Spleen (tissue), 7 donors: ENCODE measurements around the gene GPR152.
A peak's percentile ranks its signal among the peaks of the same experiment; 100 is the strongest.

Experiments used
- POLR2A ChIP-seq, 3 donors: fragments of 450-650 bp; IDR thresholded peaks; one replicate each; pipeline ENCODE4 v1.5.1; 2017; ENCODE audit warnings: antibody characterized with exemption in 3 of 3, mild to moderate bottlenecking in 1 of 3
- POLR2AphosphoS5 ChIP-seq, 3 donors: sonication (generic); formaldehyde crosslinking; IDR thresholded peaks; one replicate each; pipeline ENCODE4 v1.5.1; 2017; ENCODE audit warnings: antibody characterized with exemption in 3 of 3
- TF ChIP-seq, protein P1 (sequence below), 11 experiments: fragments of 200-600 bp in 7 of 11; fragments of 450-650 bp in 4 of 11; sonication (generic) in 4 of 11; IDR thresholded peaks in 8 of 11; conservative IDR thresholded peaks in 3 of 11; 1 replicate in 7 of 11; 2 replicates in 4 of 11; pipeline versions ENCODE4 v1.4.0 to v1.8.0; 2016 to 2021; ENCODE audit warnings: antibody characterized with exemption in 11 of 11, inconsistent platforms in 4 of 11, mild to moderate bottlenecking in 1 of 11
- donor health status: DM: no; HTN: no; CAD: no; lungs with moderate emphysema.
- donor health status: DM: no; HTN: no; CAD: no.
- donor health status: DM: no; HTN: no; CAD: no.

DNA sequence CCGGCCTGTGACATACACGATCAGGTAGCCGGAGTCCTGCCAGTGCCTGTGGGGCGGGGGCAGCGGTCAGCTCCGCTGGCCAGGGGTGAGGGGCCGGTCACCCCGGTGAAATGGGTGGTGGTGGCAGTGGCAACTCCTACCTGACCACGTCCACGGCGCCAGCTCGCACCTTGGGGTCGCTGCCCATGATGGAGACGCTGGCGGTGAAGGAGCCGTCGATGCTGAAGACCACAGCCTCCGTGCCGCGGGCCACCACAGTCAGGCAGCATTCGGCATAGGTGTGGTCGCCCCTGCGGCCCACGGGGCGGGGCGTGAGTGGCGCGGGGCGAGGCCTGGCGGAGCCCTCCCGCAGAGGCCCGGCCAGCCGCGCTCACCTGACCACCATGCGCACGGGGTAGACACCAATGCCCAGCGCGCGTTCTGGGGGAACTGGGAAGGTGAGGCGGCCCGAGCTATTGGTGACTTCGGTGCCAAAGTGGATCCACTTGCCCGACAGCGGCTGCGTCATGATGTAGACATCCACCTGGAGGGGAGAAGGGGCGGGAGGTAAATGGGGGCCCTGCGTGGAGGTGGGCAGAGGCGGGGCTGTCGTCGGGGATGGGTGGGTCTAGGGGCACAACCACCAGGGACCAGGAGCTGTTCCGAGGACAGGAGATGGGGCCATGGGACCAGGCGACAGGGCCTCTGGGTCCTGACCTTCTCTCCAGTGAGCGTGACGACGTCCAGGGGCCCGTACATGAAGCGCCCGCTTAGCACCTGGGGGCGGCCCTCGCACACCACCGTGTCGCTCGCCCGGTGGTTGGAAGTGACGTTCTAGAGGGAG, 41.2 kb upstream of the GPR152 start:
- TF ChIP-seq, protein P1, sequence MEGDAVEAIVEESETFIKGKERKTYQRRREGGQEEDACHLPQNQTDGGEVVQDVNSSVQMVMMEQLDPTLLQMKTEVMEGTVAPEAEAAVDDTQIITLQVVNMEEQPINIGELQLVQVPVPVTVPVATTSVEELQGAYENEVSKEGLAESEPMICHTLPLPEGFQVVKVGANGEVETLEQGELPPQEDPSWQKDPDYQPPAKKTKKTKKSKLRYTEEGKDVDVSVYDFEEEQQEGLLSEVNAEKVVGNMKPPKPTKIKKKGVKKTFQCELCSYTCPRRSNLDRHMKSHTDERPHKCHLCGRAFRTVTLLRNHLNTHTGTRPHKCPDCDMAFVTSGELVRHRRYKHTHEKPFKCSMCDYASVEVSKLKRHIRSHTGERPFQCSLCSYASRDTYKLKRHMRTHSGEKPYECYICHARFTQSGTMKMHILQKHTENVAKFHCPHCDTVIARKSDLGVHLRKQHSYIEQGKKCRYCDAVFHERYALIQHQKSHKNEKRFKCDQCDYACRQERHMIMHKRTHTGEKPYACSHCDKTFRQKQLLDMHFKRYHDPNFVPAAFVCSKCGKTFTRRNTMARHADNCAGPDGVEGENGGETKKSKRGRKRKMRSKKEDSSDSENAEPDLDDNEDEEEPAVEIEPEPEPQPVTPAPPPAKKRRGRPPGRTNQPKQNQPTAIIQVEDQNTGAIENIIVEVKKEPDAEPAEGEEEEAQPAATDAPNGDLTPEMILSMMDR (IDR thresholded peaks at IDR 0.05 in 8 of 11, conservative IDR thresholded peaks at IDR 0.05 in 3 of 11) = no peak
- TF ChIP-seq POLR2A (IDR thresholded peaks at IDR 0.05) (no peak), POLR2AphosphoS5 (IDR thresholded peaks at IDR 0.05) (peak in 2 of 3 donors; percentile 6)
